GM12878 (cell line): ENCODE data around the gene CSNK1G1. TPM values are rescaled to one million over a fixed set of nuclear protein-coding genes. Genes with fewer than 3 reads are reported as not detected.

Experiments used
- ATF2 ChIP-seq: IDR thresholded peaks from 2 replicates; pipeline ENCODE4 v1.6.1; 2012; ENCODE audit warnings: low read length, inconsistent platforms
- BRCA1 ChIP-seq: IDR thresholded peaks from 2 replicates; pipeline ENCODE4 v1.6.1; 2011; ENCODE audit warnings: low read depth, low read length, improper control_type of control experiment
- EP300 ChIP-seq, 2 experiments: fragments of 150-350 bp in 1 of 2; IDR thresholded peaks; 2 replicates each; pipeline ENCODE4 v1.6.1; 2011 to 2012; ENCODE audit warnings: low read depth in 2 of 2, low read length in 2 of 2, borderline replicate concordance in 1 of 2, improper control_type of control experiment in 1 of 2, inconsistent platforms in 1 of 2; ENCODE audit not compliant: control insufficient read depth in 1 of 2
- FOXK2 ChIP-seq: fragments of 450-650 bp; IDR thresholded peaks from 2 replicates; pipeline ENCODE4 v1.6.1; 2017; ENCODE audit warnings: mild to moderate bottlenecking, moderate library complexity
- HDGF ChIP-seq: fragments of 450-650 bp; IDR thresholded peaks from 2 replicates; pipeline ENCODE4 v1.6.1; 2016; ENCODE audit warnings: antibody characterized with exemption
- polyA plus RNA-seq, 11 experiments: library from polyadenylated mRNA; depleted of rRNA in 4 of 11; unstranded in 6 of 11; stranded (reverse) in 5 of 11; fragments of >200 nt; fragmentation: Nextera tagmentation in 4 of 11; fragmentation: Illumina TruSeq in 1 of 11; extraction: Ambion mirVana in 4 of 11; extraction: Trizol in 1 of 11; gene quantifications; 1 replicate in 1 of 11; 2 replicates in 10 of 11; pipeline versions ENCODE4 v1.2.1 to v1.2.3, GENCODE V29; 2011 to 2016; ENCODE audit warnings: inconsistent platforms in 2 of 11, missing spikeins in 2 of 11, low read depth in 1 of 11
- total RNA-seq, 4 experiments: library from RNA; depleted of rRNA in 3 of 4; stranded (reverse); fragments of >200 nt in 3 of 4; fragmentation: Illumina TruSeq in 1 of 4; extraction: Trizol in 1 of 4; gene quantifications; 2 replicates each; pipeline versions ENCODE4 v1.2.1 to v1.2.3, GENCODE V29; 2013 to 2021
- TF ChIP-seq, protein P1 (sequence below): fragments of 450-650 bp; IDR thresholded peaks from 2 replicates; pipeline ENCODE4 v1.6.1; 2017; ENCODE audit warnings: mild to moderate bottlenecking, moderate library complexity
- TF ChIP-seq, protein P2 (sequence below): fragments of 450-650 bp; IDR thresholded peaks from 2 replicates; pipeline ENCODE4 v1.6.1; 2016; ENCODE audit warnings: mild to moderate bottlenecking
- TF ChIP-seq, protein P3 (sequence below): fragments of 450-650 bp; IDR thresholded peaks from 2 replicates; pipeline ENCODE4 v1.6.1; 2016; ENCODE audit warnings: mild to moderate bottlenecking

Gene CSNK1G1
- total and polyA plus RNA-seq, 10 of the 15 experiments (the other 5 are each of a cell fraction or from before 2014, with no cell fraction given) = 6.1 to 23.4 (median 15.3) TPM

DNA sequence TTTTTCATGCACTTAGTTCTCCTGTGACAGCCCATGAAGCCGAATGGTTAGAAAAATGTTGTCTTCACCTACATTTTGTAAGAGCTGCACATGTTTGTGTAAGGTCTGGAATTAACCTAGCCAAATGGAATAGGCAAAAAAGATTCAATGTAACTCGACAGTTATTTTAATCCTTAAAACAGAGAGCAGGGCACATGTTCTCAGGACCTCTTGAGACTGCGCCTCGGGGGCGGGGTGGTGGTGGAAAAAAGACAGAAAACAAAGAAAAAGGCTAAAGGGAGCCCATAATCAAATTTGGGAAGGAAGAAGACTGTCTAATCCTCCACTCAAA lies 702 bp upstream of the CSNK1G1 start (continued):
- TF ChIP-seq, protein P1, sequence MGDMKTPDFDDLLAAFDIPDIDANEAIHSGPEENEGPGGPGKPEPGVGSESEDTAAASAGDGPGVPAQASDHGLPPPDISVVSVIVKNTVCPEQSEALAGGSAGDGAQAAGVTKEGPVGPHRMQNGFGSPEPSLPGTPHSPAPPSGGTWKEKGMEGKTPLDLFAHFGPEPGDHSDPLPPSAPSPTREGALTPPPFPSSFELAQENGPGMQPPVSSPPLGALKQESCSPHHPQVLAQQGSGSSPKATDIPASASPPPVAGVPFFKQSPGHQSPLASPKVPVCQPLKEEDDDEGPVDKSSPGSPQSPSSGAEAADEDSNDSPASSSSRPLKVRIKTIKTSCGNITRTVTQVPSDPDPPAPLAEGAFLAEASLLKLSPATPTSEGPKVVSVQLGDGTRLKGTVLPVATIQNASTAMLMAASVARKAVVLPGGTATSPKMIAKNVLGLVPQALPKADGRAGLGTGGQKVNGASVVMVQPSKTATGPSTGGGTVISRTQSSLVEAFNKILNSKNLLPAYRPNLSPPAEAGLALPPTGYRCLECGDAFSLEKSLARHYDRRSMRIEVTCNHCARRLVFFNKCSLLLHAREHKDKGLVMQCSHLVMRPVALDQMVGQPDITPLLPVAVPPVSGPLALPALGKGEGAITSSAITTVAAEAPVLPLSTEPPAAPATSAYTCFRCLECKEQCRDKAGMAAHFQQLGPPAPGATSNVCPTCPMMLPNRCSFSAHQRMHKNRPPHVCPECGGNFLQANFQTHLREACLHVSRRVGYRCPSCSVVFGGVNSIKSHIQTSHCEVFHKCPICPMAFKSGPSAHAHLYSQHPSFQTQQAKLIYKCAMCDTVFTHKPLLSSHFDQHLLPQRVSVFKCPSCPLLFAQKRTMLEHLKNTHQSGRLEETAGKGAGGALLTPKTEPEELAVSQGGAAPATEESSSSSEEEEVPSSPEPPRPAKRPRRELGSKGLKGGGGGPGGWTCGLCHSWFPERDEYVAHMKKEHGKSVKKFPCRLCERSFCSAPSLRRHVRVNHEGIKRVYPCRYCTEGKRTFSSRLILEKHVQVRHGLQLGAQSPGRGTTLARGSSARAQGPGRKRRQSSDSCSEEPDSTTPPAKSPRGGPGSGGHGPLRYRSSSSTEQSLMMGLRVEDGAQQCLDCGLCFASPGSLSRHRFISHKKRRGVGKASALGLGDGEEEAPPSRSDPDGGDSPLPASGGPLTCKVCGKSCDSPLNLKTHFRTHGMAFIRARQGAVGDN = no peak
- TF ChIP-seq ATF2 = no peak
- TF ChIP-seq, protein P2, sequence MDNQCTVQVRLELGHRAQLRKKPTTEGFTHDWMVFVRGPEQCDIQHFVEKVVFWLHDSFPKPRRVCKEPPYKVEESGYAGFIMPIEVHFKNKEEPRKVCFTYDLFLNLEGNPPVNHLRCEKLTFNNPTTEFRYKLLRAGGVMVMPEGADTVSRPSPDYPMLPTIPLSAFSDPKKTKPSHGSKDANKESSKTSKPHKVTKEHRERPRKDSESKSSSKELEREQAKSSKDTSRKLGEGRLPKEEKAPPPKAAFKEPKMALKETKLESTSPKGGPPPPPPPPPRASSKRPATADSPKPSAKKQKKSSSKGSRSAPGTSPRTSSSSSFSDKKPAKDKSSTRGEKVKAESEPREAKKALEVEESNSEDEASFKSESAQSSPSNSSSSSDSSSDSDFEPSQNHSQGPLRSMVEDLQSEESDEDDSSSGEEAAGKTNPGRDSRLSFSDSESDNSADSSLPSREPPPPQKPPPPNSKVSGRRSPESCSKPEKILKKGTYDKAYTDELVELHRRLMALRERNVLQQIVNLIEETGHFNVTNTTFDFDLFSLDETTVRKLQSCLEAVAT = no peak
- TF ChIP-seq HDGF = no peak
- no peak for TF ChIP-seq BRCA1
- TF ChIP-seq, protein P3, sequence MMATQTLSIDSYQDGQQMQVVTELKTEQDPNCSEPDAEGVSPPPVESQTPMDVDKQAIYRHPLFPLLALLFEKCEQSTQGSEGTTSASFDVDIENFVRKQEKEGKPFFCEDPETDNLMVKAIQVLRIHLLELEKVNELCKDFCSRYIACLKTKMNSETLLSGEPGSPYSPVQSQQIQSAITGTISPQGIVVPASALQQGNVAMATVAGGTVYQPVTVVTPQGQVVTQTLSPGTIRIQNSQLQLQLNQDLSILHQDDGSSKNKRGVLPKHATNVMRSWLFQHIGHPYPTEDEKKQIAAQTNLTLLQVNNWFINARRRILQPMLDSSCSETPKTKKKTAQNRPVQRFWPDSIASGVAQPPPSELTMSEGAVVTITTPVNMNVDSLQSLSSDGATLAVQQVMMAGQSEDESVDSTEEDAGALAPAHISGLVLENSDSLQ = no peak
- TF ChIP-seq EP300 (IDR thresholded peaks at IDR 0.05; ENCODE audit: borderline replicate concordance in 1 of 2, control insufficient read depth in 1 of 2, low read depth in 2 of 2, low read length in 2 of 2) = no peak
- TF ChIP-seq FOXK2 = no peak
